GM12874 (cell line): ENCODE measurements around the gene ARHGEF10L.

Source experiments
- CTCF ChIP-seq: IDR thresholded peaks from 2 replicates; pipeline ENCODE4 v1.5.1; 2011; ENCODE audit warnings: low read depth, mild to moderate bottlenecking, control low read depth, low read length, moderate library complexity; ENCODE audit not compliant: insufficient read depth

ARHGEF10L gene

GRCh38 chr1:17586172-17586964 lies 46.9 kb downstream of the ARHGEF10L start:
- TF ChIP-seq CTCF, result no peak

GRCh38 chr1:17587693-17588047 lies 48.2 kb downstream of the ARHGEF10L start:
- no peak for TF ChIP-seq CTCF

GRCh38 chr1:17588048-17588871 lies 48.8 kb downstream of the ARHGEF10L start:
- no peak for TF ChIP-seq CTCF

GRCh38 chr1:17591814-17592430 lies 52.4 kb downstream of the ARHGEF10L start:
- no peak for TF ChIP-seq CTCF

GRCh38 chr1:17594026-17594425 lies 54.5 kb downstream of the ARHGEF10L start:
- TF ChIP-seq CTCF, result no peak

GRCh38 chr1:17594690-17595601 lies 55.4 kb downstream of the ARHGEF10L start:
- no peak for TF ChIP-seq CTCF
